Right lobe of liver (tissue), 4 donors: ENCODE measurements around the gene TBX21.

Experiments used
- POLR2A ChIP-seq: fragments of 450-650 bp; IDR thresholded peaks from one replicate; pipeline ENCODE4 v1.6.1; 2017; ENCODE audit warnings: antibody characterized with exemption, mild to moderate bottlenecking
- TF ChIP-seq, protein P1 (sequence below), 4 donors: fragments of 200-600 bp in 3 of 4; fragments of 450-650 bp in 1 of 4; IDR thresholded peaks; one replicate each; pipeline versions ENCODE4 v1.5.1 to v1.8.0; 2016 to 2022; ENCODE audit warnings: antibody characterized with exemption in 4 of 4, mild to moderate bottlenecking in 2 of 4
- donor health status: DM: no; HTN: no; CAD: no.
- donor health status: DM: no; HTN: no; CAD: no.
- donor health status: DM: no; HTN: yes; CAD: no.

DNA sequence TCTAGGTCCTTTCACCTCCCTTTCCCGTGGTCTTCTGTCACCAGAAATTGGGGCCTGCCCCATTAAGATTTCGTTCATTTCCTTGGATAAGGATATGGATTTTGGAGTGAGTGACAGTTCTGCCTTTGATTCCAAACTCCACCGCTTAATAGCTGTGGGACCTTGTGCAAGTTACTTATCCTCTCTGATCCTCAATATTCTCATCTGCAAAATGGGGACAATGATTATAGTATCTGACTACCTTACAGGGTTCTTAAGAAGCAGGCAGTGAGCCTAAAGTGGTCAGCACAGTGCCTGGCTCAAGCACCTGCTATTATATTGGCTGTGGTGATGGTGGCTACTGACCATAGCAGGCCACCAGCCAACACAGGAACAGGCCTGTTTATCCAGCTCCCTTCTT, 23.4 kb upstream of the TBX21 start:
- TF ChIP-seq POLR2A, result no peak
- TF ChIP-seq, protein P1, sequence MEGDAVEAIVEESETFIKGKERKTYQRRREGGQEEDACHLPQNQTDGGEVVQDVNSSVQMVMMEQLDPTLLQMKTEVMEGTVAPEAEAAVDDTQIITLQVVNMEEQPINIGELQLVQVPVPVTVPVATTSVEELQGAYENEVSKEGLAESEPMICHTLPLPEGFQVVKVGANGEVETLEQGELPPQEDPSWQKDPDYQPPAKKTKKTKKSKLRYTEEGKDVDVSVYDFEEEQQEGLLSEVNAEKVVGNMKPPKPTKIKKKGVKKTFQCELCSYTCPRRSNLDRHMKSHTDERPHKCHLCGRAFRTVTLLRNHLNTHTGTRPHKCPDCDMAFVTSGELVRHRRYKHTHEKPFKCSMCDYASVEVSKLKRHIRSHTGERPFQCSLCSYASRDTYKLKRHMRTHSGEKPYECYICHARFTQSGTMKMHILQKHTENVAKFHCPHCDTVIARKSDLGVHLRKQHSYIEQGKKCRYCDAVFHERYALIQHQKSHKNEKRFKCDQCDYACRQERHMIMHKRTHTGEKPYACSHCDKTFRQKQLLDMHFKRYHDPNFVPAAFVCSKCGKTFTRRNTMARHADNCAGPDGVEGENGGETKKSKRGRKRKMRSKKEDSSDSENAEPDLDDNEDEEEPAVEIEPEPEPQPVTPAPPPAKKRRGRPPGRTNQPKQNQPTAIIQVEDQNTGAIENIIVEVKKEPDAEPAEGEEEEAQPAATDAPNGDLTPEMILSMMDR (IDR thresholded peaks at IDR 0.05), result no peak
